GM12801 (cell line): ENCODE data around the gene AK1.

Experiments
- CTCF ChIP-seq: IDR thresholded peaks from one replicate; pipeline ENCODE4 v1.5.1; 2011; ENCODE audit warnings: control low read depth; ENCODE audit not compliant: insufficient read length; ENCODE audit errors: extremely low read depth

AK1 gene, protein sequence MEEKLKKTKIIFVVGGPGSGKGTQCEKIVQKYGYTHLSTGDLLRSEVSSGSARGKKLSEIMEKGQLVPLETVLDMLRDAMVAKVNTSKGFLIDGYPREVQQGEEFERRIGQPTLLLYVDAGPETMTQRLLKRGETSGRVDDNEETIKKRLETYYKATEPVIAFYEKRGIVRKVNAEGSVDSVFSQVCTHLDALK

DNA sequence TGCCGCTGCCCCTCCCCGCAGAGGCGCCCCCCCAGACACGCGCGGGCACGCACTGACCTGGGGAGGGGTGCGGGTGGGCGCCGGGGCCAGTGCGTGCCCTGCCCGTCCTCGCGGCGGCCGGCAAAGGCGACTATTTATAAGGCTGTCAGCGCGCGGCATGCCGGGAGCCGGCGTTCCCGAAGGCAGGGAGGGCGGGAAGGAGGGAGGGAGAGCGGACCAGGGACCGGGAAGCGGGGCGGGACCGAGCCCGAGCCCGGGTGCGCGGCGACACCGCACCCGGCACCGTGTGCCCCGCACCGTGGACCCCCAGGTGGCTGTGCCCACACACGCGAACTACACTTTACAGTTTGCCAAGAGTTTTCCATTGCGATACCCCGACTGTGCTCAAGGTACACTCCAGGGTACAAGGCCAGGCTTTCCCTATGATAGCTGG lies at the start of gene AK1:
AK1 (minus strand) TSS at position 110 of the 433 bp plus-strand sequence. CDS start 3,058 bp downstream, outside the sequence.
- no peak for TF ChIP-seq CTCF

DNA sequence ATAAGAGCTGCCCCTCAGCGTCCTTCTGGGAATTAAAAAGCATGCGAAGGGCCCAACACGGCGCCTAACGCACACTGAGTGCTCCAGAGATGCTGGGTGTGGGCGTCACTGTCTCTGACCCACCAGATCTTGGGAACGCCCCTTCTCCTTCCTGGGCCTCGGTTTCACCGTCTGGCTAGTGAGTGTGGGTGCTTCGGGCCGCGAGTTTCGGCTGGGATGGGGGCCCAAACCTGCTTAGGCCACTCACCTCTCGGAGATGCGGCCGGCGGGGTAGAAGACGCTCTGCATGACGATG lies 49.4 kb upstream of the AK1 start:
- TF ChIP-seq CTCF: no peak

- TF ChIP-seq CTCF: no peak
Observed at GRCh38 chr9:127925959-127926905, 48.8 kb upstream of the AK1 start.

DNA sequence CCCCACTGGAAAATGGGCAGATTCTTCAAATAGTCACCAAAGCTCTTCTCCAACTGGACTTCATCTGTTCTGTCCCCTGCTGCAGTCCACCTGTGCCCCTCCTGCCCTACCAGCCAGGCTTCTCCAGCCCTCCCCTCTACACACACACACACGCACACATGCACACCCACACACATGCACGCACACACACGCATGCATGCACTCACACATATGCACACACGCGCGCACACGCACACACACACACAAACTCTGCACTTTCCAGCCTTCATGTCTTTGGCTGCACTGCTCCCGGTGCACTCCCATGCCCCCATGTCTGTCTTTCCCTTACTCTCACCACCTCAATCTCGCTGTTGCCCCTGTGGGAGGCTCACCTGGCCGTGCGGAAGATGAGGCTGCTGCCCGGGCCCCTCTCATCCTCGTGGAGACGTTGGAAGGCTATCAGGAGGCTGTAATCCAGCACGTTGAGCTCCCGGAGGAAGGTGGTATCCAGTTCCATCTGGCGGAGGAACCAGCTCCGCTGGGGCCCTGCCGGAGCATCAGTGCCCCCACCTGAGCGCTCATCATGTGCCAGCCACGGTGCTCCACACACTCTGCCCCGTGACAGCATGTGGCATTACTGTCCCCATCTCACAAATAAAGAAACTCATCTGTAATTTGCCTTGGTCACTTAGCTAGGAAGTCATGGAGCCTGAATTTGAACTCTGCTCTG lies 47.4 kb upstream of the AK1 start:
- TF ChIP-seq CTCF: no peak

- TF ChIP-seq CTCF: no peak
Observed at GRCh38 chr9:127923771-127924170, 46.3 kb upstream of the AK1 start.

DNA sequence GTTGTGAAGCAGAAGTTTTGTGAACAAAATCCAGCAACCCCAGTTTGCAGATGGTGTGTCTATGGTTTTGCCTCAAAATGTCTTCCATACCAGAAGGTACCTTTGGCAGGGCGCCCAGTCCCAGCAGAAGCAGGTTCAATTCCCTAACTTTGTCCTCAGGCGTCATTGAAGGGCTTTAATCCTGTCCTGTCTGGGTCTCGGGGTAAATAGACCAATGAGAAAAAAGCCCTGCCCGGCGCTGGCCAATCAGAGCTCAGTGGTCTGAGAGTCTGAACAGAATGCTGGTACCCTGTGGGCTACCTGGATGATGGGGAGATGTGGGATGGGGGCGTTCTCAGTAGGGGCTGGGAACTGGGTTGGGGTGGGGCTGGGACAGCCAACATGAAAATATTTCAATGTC lies 45.6 kb upstream of the AK1 start:
- no peak for TF ChIP-seq CTCF

DNA sequence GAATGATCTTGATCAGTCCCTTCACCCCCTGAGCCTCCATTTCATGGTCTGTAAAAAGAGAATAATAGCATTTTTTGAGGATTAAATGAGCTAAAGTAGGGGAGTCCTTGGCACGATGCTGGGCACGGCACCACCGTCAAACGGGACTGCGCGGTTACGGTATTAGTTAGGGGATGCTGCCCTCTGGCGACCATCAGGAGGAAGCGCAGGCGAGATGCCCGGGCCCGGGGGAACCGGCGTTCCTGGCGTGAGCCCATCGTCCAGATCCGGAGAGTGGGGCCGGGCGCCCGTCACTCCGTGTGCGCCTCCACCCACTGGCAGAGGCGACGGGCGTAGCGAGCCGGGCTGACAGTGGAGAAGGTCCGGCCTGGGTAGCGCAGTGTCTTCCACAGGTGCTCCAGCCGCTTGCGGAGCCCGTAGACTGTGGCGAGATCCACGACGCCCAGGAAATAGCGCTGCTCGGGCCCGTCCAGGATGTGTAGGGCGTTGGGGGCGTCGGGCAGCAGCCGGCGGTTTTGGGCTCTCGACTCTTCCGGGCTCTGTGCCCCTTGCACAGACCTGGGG lies 44.2 kb upstream of the AK1 start:
- TF ChIP-seq CTCF: no peak
